HepG2 (cell line): ENCODE data around the gene FBH1. TPM values are rescaled to one million over a fixed set of nuclear protein-coding genes. Genes with fewer than 3 reads are reported as not detected.

ENCODE experiments used
- ASH2L ChIP-seq: fragments of 300-600, 200-600 bp; sonication (generic); IDR thresholded peaks from 2 replicates; pipeline ENCODE4 v1.7.0; 2017; ENCODE audit warnings: low read depth, mild to moderate bottlenecking, moderate library complexity, mixed read lengths, low read length; ENCODE audit not compliant: insufficient read length
- BRF2 ChIP-seq: sonication (generic); formaldehyde crosslinking; IDR thresholded peaks from 2 replicates; pipeline ENCODE4 v1.8.1; 2022; ENCODE audit warnings: mild to moderate bottlenecking, missing genetic modification reagents
- NFKBIZ ChIP-seq: IDR thresholded peaks from 2 replicates; pipeline ENCODE4 v1.6.1; 2018; ENCODE audit warnings: missing genetic modification reagents, missing compliant biosample characterization
- PATZ1 ChIP-seq: sonication (generic); formaldehyde crosslinking; IDR thresholded peaks from 2 replicates; pipeline ENCODE4 v1.4.0; 2020; ENCODE audit warnings: missing genetic modification reagents
- POLR2G ChIP-seq: fragments of 200-400 bp; formaldehyde crosslinking; IDR thresholded peaks from 2 replicates; pipeline ENCODE4 v1.6.1; 2018; ENCODE audit warnings: mild to moderate bottlenecking, low read depth, low read length, moderate library complexity
- THAP7 ChIP-seq: sonication (generic); formaldehyde crosslinking; IDR thresholded peaks from 2 replicates; pipeline ENCODE4 v1.8.1; 2023; ENCODE audit warnings: mild to moderate bottlenecking, missing genetic modification reagents
- THAP9 ChIP-seq: sonication (generic); formaldehyde crosslinking; IDR thresholded peaks from 2 replicates; pipeline ENCODE4; 2020; ENCODE audit warnings: missing genetic modification reagents, mild to moderate bottlenecking, borderline replicate concordance
- YY1 ChIP-seq: IDR thresholded peaks from 2 replicates; pipeline ENCODE4 v1.6.1; 2011; ENCODE audit warnings: low read length, low read depth, moderate library complexity, mild to moderate bottlenecking; ENCODE audit not compliant: insufficient read depth, insufficient replicate concordance
- ZFP90 ChIP-seq: sonication (generic); formaldehyde crosslinking; IDR thresholded peaks from 2 replicates; pipeline ENCODE4 v1.8.0; 2022; ENCODE audit warnings: missing genetic modification reagents, mild to moderate bottlenecking, inconsistent platforms, borderline replicate concordance
- ZNF17 ChIP-seq: sonication (generic); formaldehyde crosslinking; IDR thresholded peaks from 2 replicates; pipeline ENCODE4 v1.5.0; 2020; ENCODE audit warnings: mild to moderate bottlenecking, missing genetic modification reagents
- ZNF556 ChIP-seq: sonication (generic); formaldehyde crosslinking; IDR thresholded peaks from 2 replicates; pipeline ENCODE4 v1.4.0; 2020; ENCODE audit warnings: mild to moderate bottlenecking, missing genetic modification reagents, borderline replicate concordance
- ZXDC ChIP-seq: sonication (generic); formaldehyde crosslinking; IDR thresholded peaks from 2 replicates; pipeline ENCODE4 v1.5.0; 2020; ENCODE audit warnings: mild to moderate bottlenecking, missing genetic modification reagents
- polyA plus RNA-seq, 8 experiments: library from polyadenylated mRNA; depleted of rRNA in 3 of 8; stranded (reverse) in 7 of 8; unstranded in 1 of 8; fragments of >200 nt; fragmentation: Illumina TruSeq in 4 of 8; extraction: Trizol in 4 of 8; gene quantifications; 2 replicates each; pipeline versions ENCODE4 v1.2.1 to v1.2.3, GENCODE V29; 2011 to 2016; ENCODE audit warnings: low read depth in 4 of 8, missing spikeins in 1 of 8, mixed read lengths in 1 of 8; ENCODE audit not compliant: insufficient read depth in 1 of 8
- total RNA-seq, 5 experiments: library from RNA; depleted of rRNA; stranded (reverse); fragments of >200 nt; fragmentation: Illumina TruSeq; extraction: Trizol; gene quantifications; 2 replicates each; pipeline ENCODE4 v1.2.3, GENCODE V29; 2016; ENCODE audit warnings: low read depth in 1 of 5
- TF ChIP-seq, protein P1 (sequence below): sonication (generic); formaldehyde crosslinking; IDR thresholded peaks from 2 replicates; pipeline ENCODE4 v1.9.0; 2021; ENCODE audit warnings: missing genetic modification reagents, borderline replicate concordance
- TF ChIP-seq, protein P2 (sequence below): sonication (generic); formaldehyde crosslinking; IDR thresholded peaks from 2 replicates; pipeline ENCODE4 v1.5.0; 2020; ENCODE audit warnings: mild to moderate bottlenecking, missing genetic modification reagents, moderate library complexity

FBH1 gene
- total and polyA plus RNA-seq, 2 of the 13 experiments (the other 11 are each of a cell fraction or from before 2014, with no cell fraction given), result 48.8 to 60.3 TPM

DNA sequence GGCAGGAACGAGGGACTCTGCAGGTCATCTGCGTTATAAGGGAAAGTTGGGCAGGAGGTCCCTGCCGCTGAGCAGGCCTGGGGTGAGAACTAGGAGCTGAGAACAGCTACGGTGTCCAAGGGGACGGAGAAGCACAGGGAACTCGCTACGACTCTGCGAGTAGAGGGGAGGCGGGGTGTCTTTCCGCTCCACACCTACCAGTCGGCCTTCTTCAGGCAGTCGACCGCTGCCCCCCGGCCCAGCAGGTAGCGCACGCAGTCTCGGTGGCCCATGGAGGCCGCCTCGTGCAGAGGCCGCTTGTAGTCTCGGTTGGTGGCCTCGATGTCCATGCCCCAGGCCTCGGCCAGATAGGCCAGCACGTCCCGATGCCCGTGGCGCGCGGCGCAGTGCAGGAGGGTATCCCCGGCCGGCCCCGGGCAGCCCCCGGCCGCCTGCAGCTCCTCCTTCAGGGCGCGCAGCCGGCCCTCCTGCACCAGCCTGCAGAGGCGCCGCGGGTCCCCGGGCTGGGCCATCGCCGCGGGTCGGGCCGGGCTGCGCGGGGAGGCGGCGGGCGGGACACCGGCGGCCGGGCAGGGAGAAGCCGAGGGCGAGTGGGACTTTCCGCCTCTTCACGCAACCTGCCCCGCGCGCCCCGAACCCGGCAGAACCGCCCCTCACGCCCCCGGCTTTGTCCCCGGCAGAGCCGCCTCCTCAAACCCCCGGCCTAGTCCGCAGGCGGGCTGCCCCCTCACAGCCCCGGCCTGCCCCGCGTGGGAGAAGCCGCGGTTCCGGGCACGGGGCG is 1.0 kb upstream of the FBH1 start (continued):
- TF ChIP-seq ZXDC (CRISPR knock-in tag) (no peak), NFKBIZ (CRISPR knock-in tag) (0 out of 2 replicates have a peak, but pooled peaks have one; percentile 15), ASH2L (peak; percentile 48), BRF2 (no peak; the same call in 1 of the 2 replicates), THAP7 (CRISPR knock-in tag) (no peak), YY1 (peak; percentile 25), ZNF17 (CRISPR knock-in tag) (no peak), POLR2G (no peak), ZFP90 (CRISPR knock-in tag) (peak; percentile 26; the same call in 1 of the 2 replicates), PATZ1 (0 out of 2 replicates have a peak, but pooled peaks have one; percentile 10), THAP9 (CRISPR knock-in tag) (no peak), ZNF556 (CRISPR knock-in tag) (no peak)
- TF ChIP-seq, protein P1, sequence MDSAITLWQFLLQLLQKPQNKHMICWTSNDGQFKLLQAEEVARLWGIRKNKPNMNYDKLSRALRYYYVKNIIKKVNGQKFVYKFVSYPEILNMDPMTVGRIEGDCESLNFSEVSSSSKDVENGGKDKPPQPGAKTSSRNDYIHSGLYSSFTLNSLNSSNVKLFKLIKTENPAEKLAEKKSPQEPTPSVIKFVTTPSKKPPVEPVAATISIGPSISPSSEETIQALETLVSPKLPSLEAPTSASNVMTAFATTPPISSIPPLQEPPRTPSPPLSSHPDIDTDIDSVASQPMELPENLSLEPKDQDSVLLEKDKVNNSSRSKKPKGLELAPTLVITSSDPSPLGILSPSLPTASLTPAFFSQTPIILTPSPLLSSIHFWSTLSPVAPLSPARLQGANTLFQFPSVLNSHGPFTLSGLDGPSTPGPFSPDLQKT (CRISPR knock-in tag), result no peak
- TF ChIP-seq, protein P2, sequence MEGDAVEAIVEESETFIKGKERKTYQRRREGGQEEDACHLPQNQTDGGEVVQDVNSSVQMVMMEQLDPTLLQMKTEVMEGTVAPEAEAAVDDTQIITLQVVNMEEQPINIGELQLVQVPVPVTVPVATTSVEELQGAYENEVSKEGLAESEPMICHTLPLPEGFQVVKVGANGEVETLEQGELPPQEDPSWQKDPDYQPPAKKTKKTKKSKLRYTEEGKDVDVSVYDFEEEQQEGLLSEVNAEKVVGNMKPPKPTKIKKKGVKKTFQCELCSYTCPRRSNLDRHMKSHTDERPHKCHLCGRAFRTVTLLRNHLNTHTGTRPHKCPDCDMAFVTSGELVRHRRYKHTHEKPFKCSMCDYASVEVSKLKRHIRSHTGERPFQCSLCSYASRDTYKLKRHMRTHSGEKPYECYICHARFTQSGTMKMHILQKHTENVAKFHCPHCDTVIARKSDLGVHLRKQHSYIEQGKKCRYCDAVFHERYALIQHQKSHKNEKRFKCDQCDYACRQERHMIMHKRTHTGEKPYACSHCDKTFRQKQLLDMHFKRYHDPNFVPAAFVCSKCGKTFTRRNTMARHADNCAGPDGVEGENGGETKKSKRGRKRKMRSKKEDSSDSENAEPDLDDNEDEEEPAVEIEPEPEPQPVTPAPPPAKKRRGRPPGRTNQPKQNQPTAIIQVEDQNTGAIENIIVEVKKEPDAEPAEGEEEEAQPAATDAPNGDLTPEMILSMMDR (CRISPR knock-in tag), result peak; percentile 18
